PC-9 (cell line): Measurements from ENCODE around the gene VEPH1. TPM values are rescaled to one million over a fixed set of nuclear protein-coding genes. Genes with fewer than 3 reads are reported as not detected.

Source experiments
- BruUV-seq: library from RNA; stranded (reverse); fragments of 400-500 nt; replicated peaks from 2 replicates; lab custom pipeline; 2021; lab: Mats Ljungman, UMichigan
- CTCF ChIA-PET: fragments of 300-600 bp; sonication (Branson Sonifier 250); formaldehyde crosslinking; loops from one replicate; lab custom pipeline; 2022; ENCODE audit warnings: antibody characterized with exemption; lab: Charles Lee
- POLR2A ChIA-PET: fragments of 300-600 bp; sonication (Branson Sonifier 250); formaldehyde crosslinking; loops from one replicate; lab custom pipeline; 2022; ENCODE audit warnings: antibody characterized with exemption; ENCODE audit not compliant: unreplicated experiment; lab: Charles Lee
- DNase-seq, 2 experiments: peaks; one replicate each; pipeline versions ENCODE4 v3.0.0 to v3.0.0-alpha.2; 2015 to 2022; ENCODE audit warnings: mixed read lengths in 1 of 2
- H2AFZ ChIP-seq: fragments of 200-600 bp; sonication (generic); 2 replicates; pipeline ENCODE4 v1.8.1; 2017; ENCODE audit warnings: antibody characterized with exemption
- H3F3A ChIP-seq: fragments of 200-600 bp; sonication (generic); 2 replicates; pipeline ENCODE4 v1.8.1; 2017; ENCODE audit warnings: antibody characterized with exemption, mild to moderate bottlenecking, low read depth; ENCODE audit not compliant: insufficient read depth
- H3K27ac ChIP-seq: fragments of 200-600 bp; sonication (generic); 2 replicates; pipeline ENCODE4 v1.6.1; 2016; ENCODE audit warnings: mixed run types
- H3K27me3 ChIP-seq: fragments of 200-600 bp; sonication (generic); 2 replicates; pipeline ENCODE4 v1.6.1; 2016; ENCODE audit warnings: low read depth, mixed run types; ENCODE audit not compliant: insufficient read depth
- H3K36me3 ChIP-seq: fragments of 200-600 bp; sonication (generic); 2 replicates; pipeline ENCODE4 v1.6.1; 2016; ENCODE audit warnings: low read depth, mixed run types
- H3K4me1 ChIP-seq: fragments of 200-600 bp; sonication (generic); replicated peaks from 2 replicates; pipeline ENCODE4 v1.6.1; 2016; ENCODE audit warnings: mixed run types; ENCODE audit not compliant: insufficient read depth
- H3K4me2 ChIP-seq: fragments of 200-600 bp; sonication (generic); 2 replicates; pipeline ENCODE4 v1.6.1; 2017; ENCODE audit warnings: mixed run types
- H3K4me3 ChIP-seq: fragments of 200-600 bp; sonication (generic); 2 replicates; pipeline ENCODE4 v1.6.1; 2016; ENCODE audit warnings: mixed run types
- H3K79me2 ChIP-seq: fragments of 200-600 bp; sonication (generic); 2 replicates; pipeline ENCODE4 v1.6.1; 2017; ENCODE audit warnings: low read depth, mixed run types
- H3K9me2 ChIP-seq: fragments of 200-600 bp; sonication (generic); 2 replicates; pipeline ENCODE4 v1.8.1; 2017; ENCODE audit warnings: mild to moderate bottlenecking; ENCODE audit not compliant: insufficient read depth
- H3K9me3 ChIP-seq: fragments of 200-600 bp; sonication (generic); 2 replicates; pipeline ENCODE4 v1.8.1; 2016; ENCODE audit warnings: low read depth; ENCODE audit not compliant: insufficient read depth
- H4K20me1 ChIP-seq: fragments of 200-600 bp; sonication (generic); 2 replicates; pipeline ENCODE4 v1.8.1; 2017; ENCODE audit not compliant: insufficient read depth
- CTCF ChIP-seq: fragments of 200-600 bp; sonication (generic); conservative IDR thresholded peaks from 2 replicates; pipeline ENCODE4 v1.6.1; 2017; ENCODE audit warnings: mixed run types, antibody characterized with exemption, mild to moderate bottlenecking, moderate library complexity
- EZH2 ChIP-seq: fragments of 200-600 bp; sonication (generic); IDR thresholded peaks from 2 replicates; pipeline ENCODE4 v1.8.0; 2017; ENCODE audit warnings: antibody characterized with exemption, low read depth
- intact Hi-C: fragments of 100-400 bp; cut with micrococcal nuclease; formaldehyde crosslinking; loops from one replicate; pipeline ENCODE4 v1.10.0; 2022; ENCODE audit not compliant: unreplicated experiment
- total RNA-seq: library from RNA; stranded (reverse); gene quantifications from 2 replicates; pipeline ENCODE4 v1.2.3, GENCODE V29; 2021

The VEPH1 gene
- total RNA-seq, 1 experiment from 2014 or later, result 4.0 TPM

DNA sequence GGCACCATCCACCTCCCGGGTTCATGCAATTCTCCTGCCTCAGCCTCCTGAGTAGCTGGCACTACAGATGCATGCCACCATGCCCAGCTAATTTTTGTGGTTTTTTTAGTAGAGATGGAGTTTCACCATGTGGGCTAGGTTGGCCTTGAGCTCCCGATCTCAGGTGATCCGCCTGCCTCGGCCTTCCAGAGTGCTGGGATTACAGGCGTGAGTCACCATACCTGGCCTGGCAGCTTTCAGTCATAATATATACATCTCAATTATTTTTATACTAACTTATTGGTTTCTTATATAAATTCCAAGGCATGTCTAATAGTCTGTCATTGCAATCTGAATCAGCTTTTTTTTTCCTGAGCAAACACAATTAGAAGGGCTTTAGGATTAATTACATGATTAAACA lies 269.3 kb downstream of the VEPH1 start:
- no peaks in the 10 kb centered on the region for H3K9me3 ChIP-seq
- no peaks in the 10 kb centered on the region for H3K27me3 ChIP-seq
- H3K9me2 ChIP-seq, result peaks cover 3% of the 10 kb centered on the region; the same call in 1 of the 2 replicates
- H4K20me1 ChIP-seq, result no peaks in the 10 kb centered on the region
- no peak overlapping the region for H2AFZ ChIP-seq
- POLR2A ChIA-PET, result no interaction called here
- intact Hi-C loops, result no loop called here
- no peaks in the 10 kb centered on the region for H3K4me1 ChIP-seq
- CTCF ChIA-PET, result no interaction called here
- H3F3A ChIP-seq, result no peaks in the 10 kb centered on the region
- H3K79me2 ChIP-seq, result no peaks in the 10 kb centered on the region
- TF ChIP-seq EZH2, result no peak
- no peak for TF ChIP-seq CTCF
- H3K4me3 ChIP-seq, result no peak overlapping the region
- no peak overlapping the region for H3K27ac ChIP-seq
- H3K4me2 ChIP-seq, result no peak overlapping the region
- DNase-seq, result no peak
- BruUV-seq, result no TSS peak
- H3K36me3 ChIP-seq, result no peaks in the 10 kb centered on the region

DNA sequence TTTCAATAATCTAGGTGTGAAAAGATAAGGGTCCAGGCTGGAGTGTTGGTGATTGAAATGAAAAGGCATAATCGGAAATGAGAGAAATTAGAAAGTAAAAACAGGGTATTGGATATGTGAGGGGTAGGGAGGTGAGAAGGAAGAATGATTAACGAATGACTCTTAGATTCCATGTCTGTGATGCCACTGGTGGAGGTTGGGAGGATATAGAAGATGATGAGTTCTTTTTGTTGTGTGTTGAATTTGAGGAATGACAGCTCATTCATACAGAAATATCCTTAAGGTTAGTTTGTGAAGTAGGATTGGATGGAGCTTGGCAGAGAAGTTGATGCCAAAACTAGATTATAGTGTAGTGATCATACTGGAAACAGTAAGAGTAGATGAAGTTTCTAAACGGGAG lies 271.1 kb downstream of the VEPH1 start:
- TF ChIP-seq CTCF, result no peak
- no peaks in the 10 kb centered on the region for H3K79me2 ChIP-seq
- no peak for DNase-seq
- BruUV-seq, result no TSS peak
- no peaks in the 10 kb centered on the region for H3K9me3 ChIP-seq
- CTCF ChIA-PET, result no interaction called here
- H3K4me1 ChIP-seq, result no peaks in the 10 kb centered on the region
- H3K4me2 ChIP-seq, result no peak overlapping the region
- H3K36me3 ChIP-seq, result no peaks in the 10 kb centered on the region
- H3K27me3 ChIP-seq, result no peaks in the 10 kb centered on the region
- intact Hi-C loops, result no loop called here
- no peaks in the 10 kb centered on the region for H3F3A ChIP-seq
- no peak overlapping the region for H3K4me3 ChIP-seq
- peaks cover 3% of the 10 kb centered on the region; the same call in 1 of the 2 replicates for H3K9me2 ChIP-seq
- H3K27ac ChIP-seq, result no peak overlapping the region
- POLR2A ChIA-PET, result no interaction called here
- H4K20me1 ChIP-seq, result no peaks in the 10 kb centered on the region
- H2AFZ ChIP-seq, result no peak overlapping the region

DNA sequence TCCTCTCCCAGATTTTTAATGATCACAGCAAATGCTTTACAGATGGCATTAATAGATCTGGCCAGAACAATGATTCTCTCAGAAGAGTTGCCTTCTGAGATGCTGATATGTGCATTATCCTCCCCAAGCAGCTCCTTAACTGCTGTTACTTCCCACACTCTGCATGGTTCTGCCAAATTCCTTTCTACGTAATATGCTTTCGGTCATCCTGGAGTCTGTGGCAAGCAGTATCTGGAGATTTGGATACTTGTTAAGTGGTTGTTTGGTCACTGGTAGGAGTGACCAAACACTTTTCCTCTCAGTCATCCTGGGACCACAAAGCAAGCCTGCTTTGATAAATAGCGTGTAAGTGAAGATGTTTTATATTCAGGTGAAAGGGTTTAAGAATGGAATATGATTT lies 272.1 kb downstream of the VEPH1 start:
- no peak overlapping the region for H3K4me3 ChIP-seq
- ChIA-PET CTCF (no interaction called here), POLR2A (no interaction called here)
- H3K27me3 ChIP-seq, result no peaks in the 10 kb centered on the region
- no peak for DNase-seq
- no peaks in the 10 kb centered on the region for H3K79me2 ChIP-seq
- H3K27ac ChIP-seq, result no peak overlapping the region
- no peak overlapping the region for H3K4me2 ChIP-seq
- no peaks in the 10 kb centered on the region for H4K20me1 ChIP-seq
- H2AFZ ChIP-seq, result no peak overlapping the region
- H3K9me3 ChIP-seq, result no peaks in the 10 kb centered on the region
- BruUV-seq, result no TSS peak
- peaks cover 3% of the 10 kb centered on the region; the same call in 1 of the 2 replicates for H3K9me2 ChIP-seq
- peaks cover 4% of the 10 kb centered on the region; the same call in 1 of the 2 replicates for H3K4me1 ChIP-seq
- no peaks in the 10 kb centered on the region for H3F3A ChIP-seq
- no peaks in the 10 kb centered on the region for H3K36me3 ChIP-seq
- TF ChIP-seq EZH2 (no peak), CTCF (no peak)
- intact Hi-C loops, result no loop called here
